ENCODE data around the gene ASRGL1.

- no peak for TF ChIP-seq CTCF (IDR thresholded peaks at IDR 0.05)
- TF ChIP-seq GABPA (IDR thresholded peaks at IDR 0.05; ENCODE audit: low read depth), result no peak
- TF ChIP-seq EP300 (IDR thresholded peaks at IDR 0.05; ENCODE audit: borderline replicate concordance in 1 of 2, low read depth in 1 of 2, low read length in 1 of 2), result no peak
- TF ChIP-seq YY1 (IDR thresholded peaks at IDR 0.05; ENCODE audit: low read depth), result no peak
- no peak for TF ChIP-seq NRF1 (IDR thresholded peaks at IDR 0.05; ENCODE audit: low read depth, low read length)
- TF ChIP-seq RAD21 (IDR thresholded peaks at IDR 0.05; ENCODE audit: low read length), result no peak
- TF ChIP-seq EZH2phosphoT487 (IDR thresholded peaks at IDR 0.05; ENCODE audit: borderline replicate concordance, low read depth), result no peak
- TF ChIP-seq CHD2 (IDR thresholded peaks at IDR 0.05; ENCODE audit: low read length, partially characterized antibody), result no peak
- no peak for TF ChIP-seq REST (IDR thresholded peaks at IDR 0.05; ENCODE audit: low read depth, low read length)
Measured at GRCh38 chr11:62345861-62346260, 8.6 kb downstream of the ASRGL1 start.
